Astrocyte of the spinal cord (primary cell): ENCODE results near the gene ACSS2.
A peak's percentile ranks its signal among the peaks of the same experiment; 100 is the strongest.

ENCODE experiments used
- DNase-seq: peaks from one replicate; pipeline ENCODE4 v3.0.0; 2011; ENCODE audit warnings: low read depth, low spot score
- H3K4me3 ChIP-seq: 2 replicates; pipeline ENCODE4 v1.5.1; 2011; ENCODE audit warnings: low read depth, mild to moderate bottlenecking, low read length, moderate library complexity
- CTCF ChIP-seq: IDR thresholded peaks from 2 replicates; pipeline ENCODE4 v1.5.1; 2012; ENCODE audit warnings: low read depth, mild to moderate bottlenecking, low read length, inconsistent platforms
- in situ Hi-C: cut with HindIII; loops from 2 replicates; pipeline ENCODE4 v1.10.0; 2017; ENCODE audit warnings: low sequenced_read_pairs

ACSS2 gene

GRCh38 chr20:34955231-34956040 lies 79.0 kb downstream of the ACSS2 start, which contains the start of the genes GSS and MYH7B:
GSS (minus strand) TSS chr20:34955806; CDS start chr20:34951852, 3,954 bp downstream.
MYH7B (plus strand) TSS chr20:34955868; CDS start chr20:34978006, 22,138 bp downstream.
- TF ChIP-seq CTCF: peak; percentile 50
- in situ Hi-C loops: no loop called here
- peak; percentile 97 for DNase-seq
- H3K4me3 ChIP-seq: peak within 1 kb of the TSS; percentile 62

DNA sequence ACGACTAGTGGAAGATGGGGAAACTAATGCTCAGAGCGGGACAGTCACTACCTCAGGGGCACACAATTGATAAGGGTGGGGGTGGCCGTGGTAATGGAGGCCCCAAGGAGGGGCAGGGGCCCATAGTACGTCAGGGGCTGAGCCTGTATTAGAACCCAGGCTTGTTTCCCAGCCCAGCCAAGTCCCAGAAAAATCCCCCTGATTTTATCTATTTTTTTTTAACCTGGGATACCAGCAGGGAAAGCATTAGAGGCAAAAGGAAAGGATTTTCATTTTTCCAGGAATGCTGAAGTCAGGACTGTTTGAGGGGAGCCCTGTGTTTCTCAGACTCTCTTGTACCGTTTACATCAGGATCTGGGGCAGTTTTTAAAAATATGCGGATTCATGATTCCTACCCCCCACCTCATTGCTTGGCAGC lies 79.6 kb downstream of the ACSS2 start:
- peak overlapping the region; percentile 62 for H3K4me3 ChIP-seq
- no peak for DNase-seq
- in situ Hi-C loops: no loop called here
- no peak for TF ChIP-seq CTCF

- H3K4me3 ChIP-seq: no peak overlapping the region
- TF ChIP-seq CTCF: no peak
- in situ Hi-C loops: no loop called here
These were observed 80.5 kb downstream of the ACSS2 start for GRCh38 chr20:34956751-34957472.

DNA sequence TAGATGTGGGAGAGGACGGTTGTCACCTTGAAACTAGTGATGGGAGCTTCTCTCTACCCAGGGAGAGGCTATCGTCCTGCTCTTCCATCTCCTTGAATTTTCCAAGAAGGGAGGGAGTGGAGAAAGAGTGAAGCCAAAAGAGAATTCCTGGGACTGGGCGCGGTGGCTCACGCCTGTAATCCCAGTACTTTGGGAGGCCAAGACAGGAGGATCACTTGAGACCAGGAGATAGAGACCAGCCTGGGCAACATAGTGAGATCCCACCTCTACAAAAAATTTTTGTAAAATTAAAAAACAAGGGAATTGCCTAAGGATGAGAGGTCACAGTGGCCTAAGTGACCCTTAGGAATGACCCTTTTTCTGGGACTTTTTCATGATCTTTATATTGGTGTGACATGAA lies 88.1 kb downstream of the ACSS2 start:
- in situ Hi-C loops: no loop called here
- TF ChIP-seq CTCF: no peak
- DNase-seq: no peak
- no peak overlapping the region for H3K4me3 ChIP-seq

More at GRCh38 chr20:34956751-34957472, 80.5 kb downstream of the ACSS2 start:
- no peak for DNase-seq

GRCh38 chr20:34965051-34965450 lies 88.6 kb downstream of the ACSS2 start:
- no peak overlapping the region for H3K4me3 ChIP-seq
- no peak for DNase-seq
- in situ Hi-C loops: no loop called here
- TF ChIP-seq CTCF: no peak

DNA sequence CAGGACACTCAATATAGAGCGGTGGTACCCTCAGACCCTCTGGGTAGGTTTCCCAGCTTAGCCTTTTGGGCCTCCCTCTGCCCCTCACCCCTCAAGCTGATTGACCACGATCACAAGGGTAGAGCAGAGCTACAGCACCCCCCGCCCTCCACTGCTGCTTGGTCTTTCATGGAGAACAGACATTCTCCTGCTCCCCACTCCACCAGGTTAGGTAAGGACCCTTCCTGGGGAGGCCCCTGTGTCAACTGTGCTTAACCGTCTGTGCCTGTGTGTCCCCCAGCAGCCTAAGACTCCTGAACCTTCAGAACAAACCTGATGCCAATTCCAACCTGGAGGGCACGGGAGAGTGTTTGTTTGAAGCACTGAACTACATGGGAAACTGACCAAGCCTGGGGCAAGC lies 91.0 kb downstream of the ACSS2 start:
- in situ Hi-C loops: no loop called here
- no peak for TF ChIP-seq CTCF
- DNase-seq: no peak

More for the DNA sequence above, 91.0 kb downstream of the ACSS2 start:
- no peak overlapping the region for H3K4me3 ChIP-seq
